Mucosa of rectum (tissue), 2 donors: ENCODE data around the gene PRB4.
"Not testable (repeated sequence)": the region's sequence is repeated elsewhere in the genome, so short reads cannot be mapped to it uniquely, and the experiment has no call there.

ENCODE experiments used
- H3K27ac ChIP-seq, 2 donors: one replicate each; pipeline ENCODE4 v1.7.0; 2013; ENCODE audit warnings: inconsistent platforms in 2 of 2, low read depth in 2 of 2, low read length in 2 of 2
- H3K27me3 ChIP-seq, 2 donors: one replicate each; pipeline ENCODE4 v1.7.0; 2013; ENCODE audit warnings: low read length in 2 of 2; ENCODE audit not compliant: control insufficient read depth in 2 of 2, insufficient read depth in 2 of 2
- H3K36me3 ChIP-seq, 2 donors: one replicate each; pipeline ENCODE4 v1.7.0; 2013; ENCODE audit warnings: low read length in 2 of 2; ENCODE audit not compliant: control insufficient read depth in 2 of 2, insufficient read depth in 2 of 2
- H3K4me1 ChIP-seq, 2 donors: one replicate each; pipeline ENCODE4 v1.7.0; 2013; ENCODE audit warnings: low read length in 2 of 2, mild to moderate bottlenecking in 1 of 2; ENCODE audit not compliant: control insufficient read depth in 2 of 2, insufficient read depth in 2 of 2
- H3K4me3 ChIP-seq, 2 donors: one replicate each; pipeline ENCODE4 v1.7.0; 2013; ENCODE audit warnings: low read length in 2 of 2
- H3K9ac ChIP-seq, 2 donors: one replicate each; pipeline ENCODE4 v1.7.0; 2013; ENCODE audit warnings: low read length in 2 of 2, low read depth in 1 of 2, mild to moderate bottlenecking in 1 of 2
- H3K9me3 ChIP-seq, 2 donors: one replicate each; pipeline ENCODE4 v1.7.0; 2013; ENCODE audit warnings: low read length in 2 of 2; ENCODE audit not compliant: control insufficient read depth in 2 of 2
- donor health status: healthy.
- donor health status: Normal muscosa, but diverticular disease.

Gene PRB4

DNA sequence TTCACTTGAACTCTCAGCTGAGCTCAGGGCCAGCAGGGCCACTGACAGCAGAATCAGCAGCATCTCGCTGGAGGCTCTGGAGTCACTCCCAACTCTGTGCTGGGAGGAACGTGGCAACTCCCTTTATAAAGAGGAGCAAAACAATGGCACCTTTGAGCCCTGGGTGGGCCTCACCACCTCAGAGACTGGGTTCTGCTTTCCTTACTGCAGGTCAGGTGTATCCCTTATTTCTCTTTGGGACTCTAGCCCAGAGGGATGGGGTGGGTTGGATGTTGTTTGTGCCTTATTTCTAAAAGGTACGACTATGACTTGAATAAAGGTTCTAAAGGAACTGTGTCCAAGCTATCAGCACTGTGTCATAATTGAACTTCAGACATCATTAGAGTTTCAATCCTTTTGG, at the start of gene PRB4:
TSS of gene PRB4 (minus strand) at position 101 of the 400 bp plus-strand sequence. CDS start at position 63, 38 bp downstream.
- Histone ChIP-seq H3K27me3 (no peaks in the 10 kb centered on the region), H3K9ac (no peak within 1 kb of the TSS), H3K27ac (no peak within 1 kb of the TSS), H3K9me3 (peaks cover 0 to 3% of the 10 kb centered on the region in 2 donors), H3K36me3 (no peaks in the 10 kb centered on the region), H3K4me1 (no peaks in the 10 kb centered on the region), H3K4me3 (no peak within 1 kb of the TSS)

DNA sequence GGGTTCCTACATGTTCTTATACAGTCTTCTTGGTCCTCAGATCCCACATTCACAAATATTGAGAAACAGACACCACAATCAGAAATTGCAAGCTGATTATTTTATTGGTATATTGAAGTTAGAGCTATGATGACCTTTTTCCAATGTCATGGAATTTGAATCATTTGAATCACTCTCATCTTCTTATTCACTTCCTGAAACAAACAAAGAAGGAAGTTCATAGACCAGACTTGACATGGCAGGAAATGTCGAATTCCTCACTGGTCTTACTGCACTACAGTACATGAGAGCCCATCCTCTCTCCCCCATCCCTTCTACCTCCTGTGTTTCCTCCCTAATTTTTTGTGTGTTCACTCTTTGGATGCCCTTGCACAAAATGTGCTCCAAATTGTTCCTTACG, 41.5 kb upstream of the PRB4 start:
- H3K9me3 ChIP-seq, H3K4me3 ChIP-seq, H3K4me1 ChIP-seq, H3K36me3 ChIP-seq, H3K27ac ChIP-seq, H3K9ac ChIP-seq, H3K27me3 ChIP-seq: not testable (repeated sequence)

DNA sequence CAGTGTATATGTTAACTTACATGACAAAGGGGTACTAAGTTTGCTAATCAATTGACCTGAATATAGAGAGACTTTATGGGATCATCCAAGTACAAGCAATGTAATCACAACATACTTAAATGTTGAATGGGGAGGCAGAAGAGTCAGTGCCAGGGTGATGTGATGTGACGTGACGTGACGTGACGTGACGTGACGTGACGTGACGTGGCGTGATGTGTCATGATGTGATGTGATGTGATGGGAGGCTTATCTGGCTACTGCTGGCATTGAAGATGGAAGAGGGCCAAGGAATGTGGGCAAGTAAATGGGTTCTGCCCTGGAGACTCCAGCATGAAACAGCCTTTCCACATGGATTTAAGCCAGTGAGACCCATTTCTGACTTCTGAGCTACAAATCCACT, 38.2 kb upstream of the PRB4 start:
- no peaks in the 10 kb centered on the region for H3K27me3 ChIP-seq
- H3K9ac ChIP-seq = no peak overlapping the region
- no peak overlapping the region for H3K27ac ChIP-seq
- no peaks in the 10 kb centered on the region for H3K4me1 ChIP-seq
- no peaks in the 10 kb centered on the region for H3K9me3 ChIP-seq
- H3K36me3 ChIP-seq = no peaks in the 10 kb centered on the region
- no peak overlapping the region for H3K4me3 ChIP-seq

DNA sequence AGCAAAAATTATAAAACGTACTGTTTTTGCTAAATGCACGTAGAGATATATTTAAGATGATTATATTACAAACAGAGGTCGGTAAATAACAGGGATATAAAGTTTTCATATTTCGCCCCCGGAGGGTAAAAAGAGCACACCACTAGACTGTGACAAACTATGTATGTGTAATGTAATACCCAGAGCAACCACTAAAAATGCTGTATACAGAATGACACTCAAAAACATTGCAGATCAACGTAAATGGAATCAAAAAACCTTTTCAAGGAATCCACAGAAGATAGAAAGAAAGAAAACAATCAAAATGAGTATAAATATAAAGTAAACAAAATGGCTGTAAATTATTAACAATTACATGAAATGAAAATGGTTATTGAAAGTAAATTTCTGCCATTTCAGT, 37.6 kb upstream of the PRB4 start:
- Histone ChIP-seq H3K9ac (no peak overlapping the region), H3K4me3 (no peak overlapping the region), H3K4me1 (no peaks in the 10 kb centered on the region), H3K27me3 (no peaks in the 10 kb centered on the region), H3K27ac (no peak overlapping the region), H3K9me3 (no peaks in the 10 kb centered on the region), H3K36me3 (no peaks in the 10 kb centered on the region)

DNA sequence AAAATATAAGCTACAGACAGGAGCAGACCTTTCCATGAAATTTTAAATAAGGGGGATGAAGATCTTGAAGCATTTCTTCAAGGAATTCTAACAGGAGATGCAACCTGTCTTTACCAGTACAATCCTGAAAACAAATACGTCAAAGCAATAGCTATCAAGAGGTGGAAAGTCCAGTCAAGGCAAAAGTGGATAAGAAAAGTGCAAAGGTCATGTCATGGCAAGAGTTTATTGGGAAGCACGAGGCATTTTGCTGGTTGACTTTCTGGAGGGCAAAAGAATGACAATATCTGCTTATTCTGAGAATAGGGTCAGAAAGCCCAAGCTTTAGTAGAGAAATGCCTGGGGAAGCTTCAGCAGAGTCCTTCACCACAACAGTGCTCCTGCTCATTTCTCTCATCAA, 34.3 kb upstream of the PRB4 start:
- Histone ChIP-seq H3K4me3 (no peak overlapping the region), H3K27me3 (no peaks in the 10 kb centered on the region), H3K36me3 (no peaks in the 10 kb centered on the region), H3K4me1 (no peaks in the 10 kb centered on the region), H3K27ac (no peak overlapping the region), H3K9me3 (no peaks in the 10 kb centered on the region), H3K9ac (no peak overlapping the region)

DNA sequence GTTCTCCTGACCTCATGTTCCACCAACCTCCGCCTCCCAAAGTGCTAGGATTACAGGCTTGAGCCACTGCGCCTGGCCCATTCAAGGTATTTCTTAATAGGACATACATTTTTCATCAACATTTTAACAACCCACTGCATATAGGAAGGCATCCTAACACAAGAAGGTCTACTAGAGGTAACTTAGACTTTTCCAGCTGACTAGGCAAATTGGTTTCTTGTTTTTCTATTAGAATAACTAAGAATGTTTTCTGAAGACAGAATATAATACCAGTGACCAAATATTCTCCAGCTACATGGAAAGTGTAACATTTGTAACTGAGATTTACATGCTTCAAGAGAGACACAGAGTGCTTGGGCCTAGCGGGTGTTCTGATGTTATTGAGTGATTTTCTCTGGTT, 14.2 kb upstream of the PRB4 start:
- H3K27ac ChIP-seq = no peak overlapping the region
- H3K4me1 ChIP-seq = no peaks in the 10 kb centered on the region
- H3K9ac ChIP-seq = no peak overlapping the region
- H3K9me3 ChIP-seq = no peaks in the 10 kb centered on the region
- H3K4me3 ChIP-seq = no peak overlapping the region
- H3K36me3 ChIP-seq = no peaks in the 10 kb centered on the region
- no peaks in the 10 kb centered on the region for H3K27me3 ChIP-seq

DNA sequence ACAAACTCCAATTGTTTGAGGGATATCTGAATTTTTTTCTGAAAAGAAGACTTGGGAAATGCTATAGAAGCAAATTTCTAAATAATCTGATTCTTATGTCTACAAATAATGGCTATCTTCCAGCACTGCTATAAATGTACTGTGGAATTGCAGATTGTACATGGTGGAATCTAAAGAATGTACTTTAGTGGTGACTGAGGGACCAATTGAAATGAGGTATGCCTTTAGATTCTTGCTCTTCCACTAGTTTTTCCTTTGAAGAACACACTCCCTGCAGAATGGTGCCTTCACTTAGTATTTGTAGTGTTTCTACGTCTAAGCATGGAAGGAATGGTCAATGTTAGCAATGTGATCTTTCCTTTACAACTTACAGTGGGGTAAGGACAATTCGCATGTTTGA, 11.7 kb upstream of the PRB4 start:
- Histone ChIP-seq H3K27me3 (no peaks in the 10 kb centered on the region), H3K4me3 (no peak overlapping the region), H3K36me3 (no peaks in the 10 kb centered on the region), H3K9me3 (no peaks in the 10 kb centered on the region), H3K4me1 (no peaks in the 10 kb centered on the region), H3K27ac (no peak overlapping the region), H3K9ac (no peak overlapping the region)

DNA sequence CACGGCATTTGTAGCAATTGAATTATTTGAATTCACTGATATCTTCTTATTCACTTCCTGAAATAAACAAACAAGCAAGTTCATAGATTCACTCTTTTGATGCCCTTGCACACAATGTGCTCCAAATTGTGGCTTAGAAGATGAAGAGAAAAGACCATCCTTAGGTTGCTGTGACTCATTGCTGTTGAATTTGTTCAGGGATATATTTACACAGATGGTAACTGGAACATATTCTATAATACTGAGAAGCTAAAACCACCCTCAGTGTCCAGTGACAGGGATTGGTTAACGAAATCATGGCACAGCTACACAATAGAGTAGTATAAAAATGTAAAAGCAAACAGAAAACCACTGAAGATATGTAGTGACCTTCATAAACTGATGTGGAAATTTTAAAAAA, 3.1 kb downstream of the PRB4 start:
- H3K4me1 ChIP-seq = no peaks in the 10 kb centered on the region
- no peak overlapping the region for H3K9ac ChIP-seq

DNA sequence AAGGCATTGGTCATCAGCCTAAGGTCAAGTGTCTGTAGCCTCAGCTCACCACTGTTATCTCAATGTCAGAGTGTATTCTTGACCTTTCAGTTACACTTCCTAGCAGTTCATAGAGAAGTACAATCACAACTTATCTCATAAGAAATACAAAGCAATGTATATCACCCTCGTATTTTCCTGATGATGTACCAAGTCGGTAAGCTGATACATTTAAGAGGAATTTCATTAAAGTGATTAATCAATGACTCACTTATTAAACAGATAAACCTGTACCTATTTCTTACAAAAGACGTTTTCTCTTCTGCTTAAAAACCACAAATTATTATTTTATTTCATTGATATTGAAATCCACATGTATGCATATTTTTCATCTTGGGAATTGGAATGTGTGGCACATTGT, 36.8 kb downstream of the PRB4 start:
- no peak overlapping the region for H3K4me3 ChIP-seq
- no peaks in the 10 kb centered on the region for H3K4me1 ChIP-seq
- H3K9me3 ChIP-seq = no peaks in the 10 kb centered on the region
- H3K9ac ChIP-seq = no peak overlapping the region
- no peaks in the 10 kb centered on the region for H3K36me3 ChIP-seq
- H3K27ac ChIP-seq = no peak overlapping the region
- H3K27me3 ChIP-seq = no peaks in the 10 kb centered on the region

More for the DNA sequence above, 3.1 kb downstream of the PRB4 start:
- no peaks in the 10 kb centered on the region for H3K36me3 ChIP-seq
- no peaks in the 10 kb centered on the region for H3K9me3 ChIP-seq
- H3K27me3 ChIP-seq = no peaks in the 10 kb centered on the region
- no peak overlapping the region for H3K27ac ChIP-seq
- no peak overlapping the region for H3K4me3 ChIP-seq

DNA sequence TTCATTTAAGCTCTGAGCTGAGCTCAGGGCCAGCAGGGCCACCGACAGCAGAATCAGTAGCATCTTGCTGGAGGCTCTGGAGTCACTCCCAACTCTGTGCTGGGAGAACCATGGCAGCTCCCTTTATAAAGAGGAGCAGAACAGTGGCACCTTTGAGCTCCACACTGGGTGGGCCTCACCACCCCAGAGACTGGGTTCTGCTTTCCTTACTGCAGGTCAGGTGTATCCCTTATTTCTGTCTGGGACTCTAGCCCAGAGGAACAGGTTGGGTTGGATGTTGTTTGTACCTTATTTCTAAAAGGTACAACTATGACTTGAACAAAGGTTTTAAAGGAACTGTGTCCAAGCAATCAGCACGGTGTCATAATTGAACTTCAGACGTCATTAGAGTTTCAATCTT, 40.6 kb downstream of the PRB4 start, which contains the start of gene PRB3:
TSS of gene PRB3 (minus strand) at position 101 of the 400 bp plus-strand sequence. CDS start at position 63, 38 bp downstream.
- Histone ChIP-seq H3K9ac (no peak within 1 kb of the TSS), H3K9me3 (no peaks in the 10 kb centered on the region), H3K4me3 (no peak within 1 kb of the TSS), H3K4me1 (no peaks in the 10 kb centered on the region), H3K27me3 (no peaks in the 10 kb centered on the region), H3K36me3 (no peaks in the 10 kb centered on the region), H3K27ac (no peak within 1 kb of the TSS)

DNA sequence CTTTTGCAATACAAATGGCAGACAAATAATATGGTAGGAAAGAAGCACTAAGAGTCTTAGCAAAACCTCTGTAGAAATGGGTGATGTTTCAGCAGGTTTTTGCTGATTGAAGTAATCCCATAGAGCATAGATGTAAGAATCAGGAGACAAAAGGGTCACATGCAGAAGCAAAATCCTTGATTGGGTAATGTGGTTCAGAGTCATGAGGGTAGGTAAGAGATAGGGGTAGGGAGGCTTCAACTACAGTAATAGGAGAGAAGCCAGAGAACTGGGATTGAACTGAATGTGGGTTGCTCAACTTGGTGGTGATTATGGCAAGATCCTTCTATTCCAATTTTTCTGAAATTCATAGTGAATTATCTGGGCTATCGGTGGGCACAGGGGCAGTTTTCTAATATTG, 45.7 kb downstream of the PRB4 start:
- H3K9me3 ChIP-seq = no peaks in the 10 kb centered on the region
- H3K9ac ChIP-seq = no peak overlapping the region
- no peak overlapping the region for H3K4me3 ChIP-seq
- H3K27ac ChIP-seq = no peak overlapping the region
- no peaks in the 10 kb centered on the region for H3K36me3 ChIP-seq
- no peaks in the 10 kb centered on the region for H3K4me1 ChIP-seq
- no peaks in the 10 kb centered on the region for H3K27me3 ChIP-seq
